Transverse colon (tissue), 4 donors: Measurements from ENCODE around the gene SUMF1.

Experiments
- CTCF ChIP-seq, 5 experiments: fragments of 200-600 bp in 3 of 5; fragments of 450-650 bp in 2 of 5; sonication (generic) in 3 of 5; IDR thresholded peaks; 1 replicate in 2 of 5; 2 replicates in 3 of 5; pipeline ENCODE4 v1.5.1; 2016 to 2017; ENCODE audit warnings: antibody characterized with exemption in 5 of 5, inconsistent platforms in 3 of 5, mild to moderate bottlenecking in 2 of 5, moderate library complexity in 1 of 5
- EP300 ChIP-seq: sonication (generic); formaldehyde crosslinking; IDR thresholded peaks from one replicate; pipeline ENCODE4 v1.6.1; 2017; ENCODE audit warnings: antibody characterized with exemption, low read depth
- POLR2A ChIP-seq: fragments of 450-650 bp; IDR thresholded peaks from one replicate; pipeline ENCODE4 v1.6.1; 2016; ENCODE audit warnings: antibody characterized with exemption, mild to moderate bottlenecking, moderate library complexity
- POLR2AphosphoS5 ChIP-seq, 3 donors: sonication (generic); formaldehyde crosslinking; IDR thresholded peaks; one replicate each; pipeline ENCODE4 v1.6.1; 2016; ENCODE audit warnings: antibody characterized with exemption in 3 of 3

GRCh38 chr3:4399476-4399875 lies 67.6 kb downstream of the SUMF1 start:
- TF ChIP-seq POLR2AphosphoS5 (IDR thresholded peaks at IDR 0.05) = no peak
- TF ChIP-seq POLR2A = no peak
- no peak for TF ChIP-seq CTCF (IDR thresholded peaks at IDR 0.05)
- TF ChIP-seq EP300 = no peak
